Mammary epithelial cell (primary cell): ENCODE measurements around the gene HMHB1.

Experiments used
- EZH2 ChIP-seq: IDR thresholded peaks from 2 replicates; pipeline ENCODE4 v1.6.1; 2012; ENCODE audit warnings: low read length, inconsistent platforms, borderline replicate concordance
- TF ChIP-seq, protein P1 (sequence below), 2 donors: IDR thresholded peaks in 1 of 2; conservative IDR thresholded peaks in 1 of 2; 2 replicates each; pipeline ENCODE4 v1.5.1; 2011 to 2012; ENCODE audit warnings: inconsistent platforms in 2 of 2, low read length in 2 of 2, mild to moderate bottlenecking in 2 of 2, control low read depth in 1 of 2, low read depth in 1 of 2; ENCODE audit not compliant: insufficient read depth in 1 of 2; ENCODE audit errors: extremely low read depth in 1 of 2

DNA sequence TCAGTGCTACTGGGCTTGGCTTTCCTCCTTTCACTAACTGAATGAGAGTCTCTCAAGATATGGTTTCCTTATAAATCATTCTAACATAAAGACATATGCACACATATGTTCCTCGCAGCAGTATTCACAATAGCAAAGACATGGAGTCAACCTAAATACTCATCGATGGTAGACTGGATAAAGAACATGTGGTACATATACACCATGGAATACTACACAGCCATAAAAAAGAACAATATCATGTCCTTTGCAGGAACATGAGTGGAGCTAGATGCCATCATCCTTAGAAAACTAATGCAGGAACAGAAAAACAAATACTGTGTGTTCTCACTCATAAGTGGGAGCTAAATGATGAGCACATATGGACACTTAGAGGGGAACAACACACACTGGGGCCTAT lies 32.5 kb upstream of the HMHB1 start:
- TF ChIP-seq EZH2: no peak
- TF ChIP-seq, protein P1, sequence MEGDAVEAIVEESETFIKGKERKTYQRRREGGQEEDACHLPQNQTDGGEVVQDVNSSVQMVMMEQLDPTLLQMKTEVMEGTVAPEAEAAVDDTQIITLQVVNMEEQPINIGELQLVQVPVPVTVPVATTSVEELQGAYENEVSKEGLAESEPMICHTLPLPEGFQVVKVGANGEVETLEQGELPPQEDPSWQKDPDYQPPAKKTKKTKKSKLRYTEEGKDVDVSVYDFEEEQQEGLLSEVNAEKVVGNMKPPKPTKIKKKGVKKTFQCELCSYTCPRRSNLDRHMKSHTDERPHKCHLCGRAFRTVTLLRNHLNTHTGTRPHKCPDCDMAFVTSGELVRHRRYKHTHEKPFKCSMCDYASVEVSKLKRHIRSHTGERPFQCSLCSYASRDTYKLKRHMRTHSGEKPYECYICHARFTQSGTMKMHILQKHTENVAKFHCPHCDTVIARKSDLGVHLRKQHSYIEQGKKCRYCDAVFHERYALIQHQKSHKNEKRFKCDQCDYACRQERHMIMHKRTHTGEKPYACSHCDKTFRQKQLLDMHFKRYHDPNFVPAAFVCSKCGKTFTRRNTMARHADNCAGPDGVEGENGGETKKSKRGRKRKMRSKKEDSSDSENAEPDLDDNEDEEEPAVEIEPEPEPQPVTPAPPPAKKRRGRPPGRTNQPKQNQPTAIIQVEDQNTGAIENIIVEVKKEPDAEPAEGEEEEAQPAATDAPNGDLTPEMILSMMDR (conservative IDR thresholded peaks at IDR 0.05 in 1 of 2, IDR thresholded peaks at IDR 0.05 in 1 of 2; ENCODE audit: extremely low read depth in 1 of 2, insufficient read depth in 1 of 2, low read depth in 1 of 2, low read length in 2 of 2): no peak
